GM19035 (cell line): ENCODE results near the gene HUNK.

Experiments
- ATAC-seq: cut with Tn5 transposase; IDR thresholded peaks from one replicate; pipeline ENCODE4 v1.9.1; 2021; ENCODE audit not compliant: unreplicated experiment

The HUNK gene

GRCh38 chr21:31948676-31949075 is 75.9 kb downstream of the HUNK start:
- no peak for ATAC-seq

GRCh38 chr21:31952828-31953227 is 80.0 kb downstream of the HUNK start:
- no peak for ATAC-seq

GRCh38 chr21:31957631-31958030 is 84.8 kb downstream of the HUNK start:
- no peak for ATAC-seq

- no peak for ATAC-seq
Observed at GRCh38 chr21:31959881-31960280, 87.1 kb downstream of the HUNK start.

GRCh38 chr21:31961027-31961426 is 88.2 kb downstream of the HUNK start:
- no peak for ATAC-seq

GRCh38 chr21:31961704-31962103 is 88.9 kb downstream of the HUNK start:
- no peak for ATAC-seq

DNA sequence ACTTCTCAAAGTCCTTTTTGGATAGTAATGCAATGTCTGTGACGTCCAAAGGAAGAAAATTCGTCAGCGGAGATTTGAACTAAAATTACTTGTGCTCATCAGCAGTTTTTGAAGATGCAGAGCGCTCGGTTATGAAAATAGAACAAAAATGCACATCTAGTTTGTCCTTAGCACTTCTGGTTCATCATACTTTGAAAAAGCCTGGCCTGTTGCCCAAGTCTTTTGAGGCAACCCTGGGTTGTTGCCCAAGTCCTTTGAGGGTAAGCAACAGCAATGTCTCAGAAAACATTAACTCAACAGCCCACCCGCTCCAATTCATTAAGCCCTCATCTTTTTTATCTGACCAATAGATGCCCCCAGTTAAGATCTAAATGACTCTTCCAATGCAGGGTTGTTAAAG is 91.9 kb downstream of the HUNK start:
- ATAC-seq, result no peak

DNA sequence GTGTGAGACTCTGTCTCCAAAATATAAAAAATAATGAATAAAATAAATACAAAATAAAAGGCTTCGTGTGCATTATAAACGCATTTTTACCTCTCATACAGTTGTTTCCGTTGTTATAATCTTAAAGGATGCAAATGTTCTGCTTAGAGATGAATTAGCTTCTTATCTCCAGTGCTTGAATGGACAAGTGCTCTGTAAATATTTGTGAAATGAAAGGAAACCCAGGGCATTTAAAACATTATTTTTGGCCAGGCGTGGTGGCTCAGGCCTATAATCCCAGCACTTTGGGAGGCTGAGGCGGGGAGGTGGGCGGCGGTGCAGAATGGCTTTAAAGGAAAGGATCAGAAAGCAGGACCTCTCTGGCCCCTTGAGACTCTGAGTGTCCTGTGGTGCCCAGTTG is 94.5 kb downstream of the HUNK start:
- no peak for ATAC-seq

DNA sequence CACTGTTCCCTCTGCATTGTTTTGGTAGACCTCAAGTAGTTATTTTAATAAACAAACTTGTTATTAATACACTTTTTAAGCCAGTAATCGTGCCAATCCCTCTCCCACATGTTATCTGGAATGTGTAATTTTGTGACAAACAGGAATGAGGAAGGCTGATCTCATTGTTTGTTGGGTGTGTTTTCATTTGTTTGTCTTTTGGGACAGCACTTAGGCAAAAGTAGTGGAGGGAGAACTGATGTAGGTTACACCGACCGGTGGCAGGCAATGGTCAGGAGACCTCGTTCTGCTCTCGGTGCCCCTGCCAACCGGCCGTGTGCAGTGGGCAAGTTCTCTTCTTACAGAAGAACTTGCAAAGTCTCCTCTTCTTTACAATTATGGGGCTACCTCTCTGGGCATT is 99.8 kb downstream of the HUNK start:
- ATAC-seq, result no peak

GRCh38 chr21:31973402-31973944 is 100.7 kb downstream of the HUNK start:
- ATAC-seq, result no peak

DNA sequence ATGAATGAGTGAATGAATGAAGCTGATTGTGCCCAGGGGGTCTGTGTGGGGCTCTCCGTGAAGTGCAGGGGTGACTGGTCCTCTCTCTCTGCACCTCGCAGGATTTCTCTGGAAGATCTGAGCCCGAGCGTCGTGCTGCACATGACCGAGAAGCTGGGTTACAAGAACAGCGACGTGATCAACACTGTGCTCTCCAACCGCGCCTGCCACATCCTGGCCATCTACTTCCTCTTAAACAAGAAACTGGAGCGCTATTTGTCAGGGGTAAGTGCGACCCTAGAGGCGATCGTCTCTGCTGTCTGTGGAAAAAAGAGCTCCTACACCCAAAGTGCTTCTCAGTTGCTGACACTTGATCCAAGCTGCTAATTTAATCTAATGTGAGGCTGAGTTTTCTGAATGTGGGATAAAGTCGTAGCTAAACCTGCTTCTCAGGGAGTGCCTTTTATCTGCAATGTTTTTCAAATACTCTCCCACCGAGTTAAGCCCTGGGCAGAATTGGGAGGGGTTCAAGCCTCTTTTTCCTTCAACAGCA is 101.7 kb downstream of the HUNK start:
- no peak for ATAC-seq

DNA sequence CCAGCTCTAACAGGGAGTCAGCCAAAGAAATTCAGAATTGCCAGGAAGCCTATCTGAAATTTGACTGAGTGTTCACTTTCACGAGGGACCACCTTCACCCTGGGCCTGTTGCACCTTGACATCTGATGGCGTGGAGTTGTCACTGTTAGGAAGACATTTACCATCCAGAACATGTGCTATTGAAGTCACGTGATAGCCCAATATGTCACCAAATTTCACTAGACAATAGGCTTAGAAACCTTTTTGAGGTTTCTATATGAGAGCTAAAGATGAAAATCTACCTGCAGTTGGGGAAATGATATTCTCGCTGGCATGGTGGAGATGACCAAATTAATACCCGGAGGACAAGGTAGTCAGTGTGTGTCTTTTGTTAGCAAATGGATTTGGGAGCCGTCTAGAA is 102.7 kb downstream of the HUNK start:
- no peak for ATAC-seq

- ATAC-seq, result no peak
Observed at GRCh38 chr21:31977816-31978215, 105.0 kb downstream of the HUNK start.

DNA sequence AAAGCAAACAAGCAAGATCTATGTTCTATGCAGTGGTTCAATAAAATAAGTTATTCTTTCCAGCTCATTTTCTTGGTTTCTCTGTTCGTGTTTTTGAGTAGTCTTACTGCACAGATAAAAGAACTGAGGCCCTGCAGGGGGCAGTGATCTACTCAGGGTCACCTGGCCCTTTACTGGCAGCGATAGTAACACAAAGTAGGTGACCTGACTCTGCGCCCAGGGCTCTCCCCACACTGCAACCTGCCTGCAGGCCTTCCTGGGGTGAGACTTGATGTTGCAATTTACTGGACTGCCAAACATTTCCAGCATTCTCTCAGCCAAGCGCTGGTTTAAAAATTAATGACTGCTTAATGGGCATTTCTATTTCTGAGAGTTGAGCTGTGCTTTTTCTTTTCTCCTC is 110.3 kb downstream of the HUNK start:
- ATAC-seq, result no peak

DNA sequence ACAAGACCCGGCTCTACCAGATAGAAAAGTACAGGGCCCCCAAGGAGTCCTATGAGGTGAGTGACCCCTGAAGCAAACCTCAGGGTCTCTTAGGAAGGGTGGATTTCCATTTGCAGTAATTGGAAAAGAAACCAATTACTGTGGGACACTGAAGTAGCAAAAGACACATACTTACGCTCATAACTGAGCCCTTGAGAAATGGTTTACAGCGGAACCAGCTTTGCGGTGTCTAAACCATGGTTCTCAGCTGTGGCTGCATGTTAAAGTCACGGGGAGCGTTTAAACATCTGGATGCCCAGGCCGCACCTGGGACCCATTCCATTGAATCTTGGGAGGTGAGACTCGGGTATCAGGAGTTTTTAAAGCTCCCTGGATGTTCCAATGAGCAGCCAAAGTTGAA is 110.7 kb downstream of the HUNK start:
- ATAC-seq, result no peak

GRCh38 chr21:31985398-31985797 is 112.6 kb downstream of the HUNK start:
- no peak for ATAC-seq

DNA sequence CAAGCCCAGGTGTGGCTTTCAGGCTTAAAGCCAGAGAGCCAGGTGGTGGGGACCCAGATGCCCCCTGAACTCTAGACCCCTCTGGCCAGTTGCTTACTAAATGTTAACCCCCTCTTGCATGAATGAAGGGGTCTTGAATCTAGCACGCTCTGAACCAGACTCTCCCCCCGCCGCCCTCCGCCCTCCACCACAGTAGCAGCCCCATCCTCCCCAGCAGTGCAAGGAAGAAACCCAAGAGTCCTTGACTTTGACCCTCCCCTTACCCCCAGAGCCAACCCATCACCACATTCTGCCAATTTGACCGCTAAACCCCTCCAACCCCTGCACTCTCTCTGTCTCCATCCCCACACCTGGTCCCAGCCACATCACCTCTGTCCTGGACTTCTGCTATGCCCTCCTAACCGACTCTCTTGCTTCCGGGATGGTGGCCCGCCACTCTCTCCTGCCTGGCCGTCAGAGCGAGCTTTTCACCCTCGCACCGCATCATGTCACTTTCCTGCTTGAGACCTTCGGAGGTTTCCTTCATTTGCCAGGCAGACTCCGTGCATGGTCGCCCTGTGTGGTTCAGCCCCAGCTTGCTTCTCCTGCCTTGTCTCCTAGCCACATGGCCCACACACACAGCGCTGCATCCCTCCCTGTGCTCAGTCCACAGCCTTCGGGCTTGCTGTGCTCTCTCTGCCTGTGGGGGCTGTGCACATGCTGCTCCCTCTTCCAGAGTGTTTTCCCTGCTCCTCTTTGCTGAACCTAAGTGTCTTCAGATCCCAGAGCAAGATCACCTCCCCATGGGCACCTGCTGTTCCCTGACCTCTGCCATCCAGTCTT is 113.4 kb downstream of the HUNK start:
- no peak for ATAC-seq

- ATAC-seq, result no peak
Observed at GRCh38 chr21:31987696-31988095, 114.9 kb downstream of the HUNK start.

DNA sequence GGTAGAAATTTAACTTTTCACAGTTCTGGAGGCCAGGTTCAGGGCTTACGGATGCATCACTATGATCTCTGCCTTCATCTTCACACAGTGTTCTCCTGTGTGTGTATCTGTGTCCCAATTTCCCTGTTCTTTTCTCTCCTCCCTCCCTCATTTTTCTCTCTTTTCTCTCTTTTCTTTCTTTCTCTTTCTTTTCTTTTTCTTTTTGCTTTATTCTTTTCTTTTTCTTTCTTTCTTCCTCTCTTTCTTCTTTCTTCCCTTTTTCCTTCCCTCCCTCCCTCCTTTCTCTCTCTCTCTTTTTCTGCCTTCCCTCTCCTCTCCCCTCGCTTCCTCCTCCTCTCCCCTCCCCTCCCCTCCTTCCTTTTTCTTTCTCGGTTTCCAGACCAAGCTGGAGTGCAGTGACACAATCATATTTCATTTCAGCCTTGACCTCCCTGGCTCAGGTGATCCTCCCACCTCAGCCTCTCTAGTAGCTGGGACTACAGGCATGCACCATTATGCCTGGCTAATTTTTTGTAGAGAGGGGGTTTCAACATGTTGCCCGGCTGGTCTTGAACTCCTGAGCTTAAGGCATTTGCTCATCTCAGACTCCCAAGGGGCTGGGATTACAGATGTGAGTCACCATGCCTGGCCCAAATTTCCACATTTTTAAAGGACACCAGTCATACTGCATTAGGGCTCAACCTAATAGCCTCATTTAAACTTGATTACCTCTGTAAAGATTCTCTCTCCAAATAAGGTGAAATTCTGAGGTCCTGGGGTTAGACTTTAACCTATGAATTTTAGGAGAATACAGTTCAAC is 115.9 kb downstream of the HUNK start:
- ATAC-seq, result no peak

- ATAC-seq, result no peak
Observed at GRCh38 chr21:31991356-31992331, 118.8 kb downstream of the HUNK start.

GRCh38 chr21:31992391-31992790 is 119.6 kb downstream of the HUNK start:
- no peak for ATAC-seq
